Smooth muscle cell (in vitro differentiated cells): ENCODE measurements around the gene DCAF4. TPM values are rescaled to one million over a fixed set of nuclear protein-coding genes. Genes with fewer than 3 reads are reported as not detected.

ENCODE experiments used
- DNase-seq: peaks from one replicate; lab custom pipeline; 2025; ENCODE audit not compliant: unreplicated experiment; lab: John Stamatoyannopoulos, UW
- H2AFZ ChIP-seq: fragments of 200-600 bp; sonication (generic); 2 replicates; pipeline ENCODE4 v1.6.0; 2016; ENCODE audit warnings: antibody characterized with exemption, low read depth, mild to moderate bottlenecking
- H3F3A ChIP-seq: fragments of 200-600 bp; sonication (generic); 2 replicates; pipeline ENCODE4 v1.6.0; 2017; ENCODE audit warnings: antibody characterized with exemption, low read depth
- H3K27ac ChIP-seq: fragments of 200-600 bp; sonication (generic); 2 replicates; pipeline ENCODE4 v1.5.1; 2016; ENCODE audit warnings: low read depth, mild to moderate bottlenecking
- H3K27me3 ChIP-seq: fragments of 200-600 bp; sonication (generic); 2 replicates; pipeline ENCODE4 v1.6.1; 2016; ENCODE audit warnings: low read depth, mild to moderate bottlenecking
- H3K36me3 ChIP-seq: fragments of 200-600 bp; sonication (generic); 2 replicates; pipeline ENCODE4 v1.5.1; 2016; ENCODE audit warnings: low read depth
- H3K4me1 ChIP-seq: fragments of 200-600 bp; sonication (generic); 2 replicates; pipeline ENCODE4 v1.5.1; 2016; ENCODE audit warnings: low read depth
- H3K4me2 ChIP-seq: fragments of 200-600 bp; sonication (generic); 2 replicates; pipeline ENCODE4 v1.6.0; 2016; ENCODE audit warnings: mild to moderate bottlenecking
- H3K4me3 ChIP-seq: fragments of 200-600 bp; sonication (generic); 2 replicates; pipeline ENCODE4 v1.5.1; 2016; ENCODE audit warnings: mild to moderate bottlenecking
- H3K79me2 ChIP-seq: fragments of 200-600 bp; sonication (generic); 2 replicates; pipeline ENCODE4 v1.6.0; 2016; ENCODE audit warnings: low read depth, mild to moderate bottlenecking
- H3K9ac ChIP-seq: fragments of 200-600 bp; sonication (generic); 2 replicates; pipeline ENCODE4 v1.6.0; 2016; ENCODE audit warnings: low read depth
- H3K9me3 ChIP-seq: fragments of 200-600 bp; sonication (generic); replicated peaks from 2 replicates; pipeline ENCODE4 v1.5.1; 2016; ENCODE audit warnings: low read depth
- H4K20me1 ChIP-seq: fragments of 200-600 bp; sonication (generic); 2 replicates; pipeline ENCODE4 v1.6.0; 2016; ENCODE audit warnings: low read depth
- CTCF ChIP-seq: fragments of 200-600 bp; sonication (generic); IDR thresholded peaks from 2 replicates; pipeline ENCODE4 v1.5.1; 2017; ENCODE audit warnings: borderline replicate concordance, mild to moderate bottlenecking, antibody characterized with exemption; ENCODE audit not compliant: insufficient read depth, poor library complexity, severe bottlenecking
- WGBS: methylation state at CpG from one replicate; pipeline ENCODE4 v1.1.7; 2016; ENCODE audit warnings: low lambda C conversion rate; 5-methylcytosine and 5-hydroxymethylcytosine counted together
- polyA plus RNA-seq: library from polyadenylated mRNA; unstranded; fragments of >200 nt; fragmentation: Nextera tagmentation; extraction: Ambion mirVana; gene quantifications from 2 replicates; pipeline ENCODE4 v1.2.1, GENCODE V29; 2016
- total RNA-seq: library from RNA; depleted of rRNA; stranded (reverse); fragments of >200 nt; gene quantifications from 2 replicates; pipeline ENCODE4 v1.2.3, GENCODE V29; 2014

DCAF4 gene
- total and polyA plus RNA-seq, 2 experiments from 2014 or later: 8.2 to 9.2 TPM

- Histone ChIP-seq H3K9me3 (no peaks in the 10 kb centered on the region), H3K27me3 (no peaks in the 10 kb centered on the region), H3K4me1 (no peaks in the 10 kb centered on the region), H3K9ac (no peak overlapping the region), H3K27ac (no peak overlapping the region), H4K20me1 (no peaks in the 10 kb centered on the region), H3F3A (no peaks in the 10 kb centered on the region), H3K79me2 (no peaks in the 10 kb centered on the region), H3K36me3 (no peaks in the 10 kb centered on the region), H2AFZ (no peak overlapping the region), H3K4me3 (no peak overlapping the region), H3K4me2 (no peak overlapping the region)
- DNase-seq: no peak
- WGBS: 98% methylated on average over 13 of the region's 13 CpGs
- TF ChIP-seq CTCF: no peak
These were observed 19.2 kb downstream of the DCAF4 start for GRCh38 chr14:72945356-72946027.

- no peaks in the 10 kb centered on the region for H3K79me2 ChIP-seq
- 97% methylated on average over 8 of the region's 8 CpGs for WGBS
- no peak for DNase-seq
- H2AFZ ChIP-seq: no peak overlapping the region
- H3K9me3 ChIP-seq: no peaks in the 10 kb centered on the region
- no peaks in the 10 kb centered on the region for H3K4me1 ChIP-seq
- H3K27me3 ChIP-seq: no peaks in the 10 kb centered on the region
- H3K27ac ChIP-seq: no peak overlapping the region
- no peaks in the 10 kb centered on the region for H3F3A ChIP-seq
- no peaks in the 10 kb centered on the region for H4K20me1 ChIP-seq
- no peaks in the 10 kb centered on the region for H3K36me3 ChIP-seq
- no peak overlapping the region for H3K4me2 ChIP-seq
- H3K9ac ChIP-seq: no peak overlapping the region
- no peak for TF ChIP-seq CTCF
- H3K4me3 ChIP-seq: no peak overlapping the region
These were observed 20.2 kb downstream of the DCAF4 start for GRCh38 chr14:72946491-72946890.

GRCh38 chr14:72947366-72948160 lies 21.3 kb downstream of the DCAF4 start:
- H3K79me2 ChIP-seq: no peaks in the 10 kb centered on the region
- no peak overlapping the region for H3K4me3 ChIP-seq
- 96% methylated on average over 9 of the region's 9 CpGs for WGBS
- H3F3A ChIP-seq: no peaks in the 10 kb centered on the region
- H3K9ac ChIP-seq: no peak overlapping the region
- TF ChIP-seq CTCF: no peak
- DNase-seq: no peak
- no peaks in the 10 kb centered on the region for H3K36me3 ChIP-seq
- H3K27ac ChIP-seq: no peak overlapping the region
- H3K4me2 ChIP-seq: no peak overlapping the region
- no peaks in the 10 kb centered on the region for H3K4me1 ChIP-seq
- H3K9me3 ChIP-seq: no peaks in the 10 kb centered on the region
- no peak overlapping the region for H2AFZ ChIP-seq
- no peaks in the 10 kb centered on the region for H4K20me1 ChIP-seq
- no peaks in the 10 kb centered on the region for H3K27me3 ChIP-seq
